Stimulated activated CD4-positive, alpha-beta T cell treated with anti-CD3 and anti-CD28 coated beads, Interleukin-12 subunit alpha, Interleukin-12 subunit beta, amount 100 ng/mL, for 48 hours (primary cell): Measurements from ENCODE around the gene TNNI2.

Experiments used
- DNase-seq, 3 donors: peaks; one replicate each; pipeline ENCODE4 v3.0.0-alpha.2; 2020; ENCODE audit warnings: low read depth in 2 of 3, low spot score in 1 of 3

The TNNI2 gene

DNA sequence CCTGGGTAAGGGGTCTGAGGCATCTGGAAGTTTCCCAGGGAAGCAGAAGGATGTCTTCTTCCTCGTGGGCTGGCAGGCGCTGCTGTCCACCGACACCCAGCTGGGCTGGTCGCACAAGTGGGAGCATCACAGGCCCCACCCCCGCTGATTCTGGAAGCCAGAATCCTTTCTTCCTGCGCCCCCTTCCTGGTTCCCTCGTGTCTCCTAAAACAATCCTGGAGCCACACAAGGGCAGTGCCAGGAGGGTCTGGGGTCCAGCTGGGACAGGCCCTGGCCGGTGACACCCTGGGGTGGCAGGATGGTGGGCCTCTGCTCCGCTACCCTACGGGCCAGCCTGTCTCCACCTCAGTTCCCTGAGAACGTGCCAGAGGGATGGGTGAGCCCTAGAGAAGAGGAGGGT is 18.3 kb downstream of the TNNI2 start:
- DNase-seq = no peak

DNA sequence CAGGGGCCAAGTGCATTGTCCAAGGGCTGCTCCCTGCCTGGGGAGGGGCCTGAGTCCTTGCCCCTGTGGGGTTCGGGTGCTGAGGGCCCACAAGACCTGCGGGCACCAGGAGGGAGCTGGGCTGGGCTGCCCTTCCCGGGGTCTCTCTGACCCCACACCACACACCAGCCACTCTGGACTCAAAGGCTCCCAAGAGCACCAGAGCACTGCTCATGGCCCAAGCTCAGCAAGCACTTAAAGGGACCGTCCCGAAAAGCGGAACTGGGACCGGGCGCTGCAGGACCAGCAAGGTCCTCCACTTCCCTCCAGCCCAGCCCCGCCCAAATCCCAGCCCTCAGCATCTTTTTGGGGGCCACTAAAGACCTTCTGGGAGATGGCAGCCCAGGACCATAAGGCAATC is 19.4 kb downstream of the TNNI2 start:
- no peak for DNase-seq

DNA sequence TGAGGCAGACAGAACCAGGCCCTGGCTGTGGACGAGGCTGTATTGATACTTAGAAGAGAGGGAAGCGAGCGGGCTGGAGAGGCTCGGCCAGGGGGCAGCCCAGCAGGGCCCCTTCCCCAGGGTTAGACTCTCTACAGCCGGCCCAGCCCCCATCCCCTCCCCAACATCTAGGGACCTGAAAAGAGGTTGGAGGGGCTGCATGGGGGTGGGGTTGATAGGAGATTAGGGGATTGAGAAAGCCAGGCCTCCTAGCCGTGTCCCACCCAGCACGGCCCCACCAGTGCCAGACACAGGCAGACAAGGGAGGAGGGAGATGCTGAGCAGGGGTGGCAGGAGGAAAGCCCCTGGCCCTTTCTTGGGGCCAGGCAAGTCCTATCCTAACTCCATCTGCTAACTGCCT is 19.8 kb downstream of the TNNI2 start:
- DNase-seq = no peak

DNA sequence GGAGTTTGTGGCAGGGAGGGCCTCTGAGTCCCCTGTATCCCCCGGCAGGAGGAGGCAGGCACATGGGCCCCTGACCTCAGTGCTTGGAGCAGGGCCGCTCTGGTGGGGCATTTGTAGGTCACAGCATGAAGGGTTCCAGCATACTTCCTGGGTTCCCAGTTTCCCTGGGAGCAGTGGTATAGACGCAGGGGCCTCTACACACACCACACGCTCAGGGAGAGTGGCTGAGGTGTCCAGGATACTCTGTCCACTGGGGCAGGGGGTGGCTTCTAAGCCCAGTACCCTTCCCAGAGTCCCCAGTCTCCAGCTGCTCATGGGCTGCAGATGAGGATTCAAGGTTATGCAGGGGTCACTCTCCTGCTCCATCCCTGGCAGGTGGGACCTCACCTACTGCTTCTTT is 20.2 kb downstream of the TNNI2 start:
- DNase-seq = no peak

DNA sequence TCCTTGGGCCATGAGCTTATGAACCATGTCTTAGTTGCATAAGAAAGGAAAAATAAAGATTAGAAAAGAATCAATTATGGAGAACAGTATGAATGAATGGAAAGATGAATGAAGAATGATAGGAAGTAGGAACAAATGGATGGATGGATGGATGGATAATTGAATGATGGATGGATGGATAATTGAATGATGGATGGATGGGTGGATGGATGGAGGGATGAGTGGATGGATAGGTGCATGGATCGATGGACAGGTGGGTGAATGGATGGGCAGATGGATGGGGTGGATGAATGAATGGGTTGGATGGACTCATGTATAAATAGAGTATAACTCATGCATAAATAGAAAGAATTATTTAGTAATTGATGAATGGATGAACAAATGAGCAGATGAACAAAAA is 21.3 kb downstream of the TNNI2 start:
- no peak for DNase-seq

DNA sequence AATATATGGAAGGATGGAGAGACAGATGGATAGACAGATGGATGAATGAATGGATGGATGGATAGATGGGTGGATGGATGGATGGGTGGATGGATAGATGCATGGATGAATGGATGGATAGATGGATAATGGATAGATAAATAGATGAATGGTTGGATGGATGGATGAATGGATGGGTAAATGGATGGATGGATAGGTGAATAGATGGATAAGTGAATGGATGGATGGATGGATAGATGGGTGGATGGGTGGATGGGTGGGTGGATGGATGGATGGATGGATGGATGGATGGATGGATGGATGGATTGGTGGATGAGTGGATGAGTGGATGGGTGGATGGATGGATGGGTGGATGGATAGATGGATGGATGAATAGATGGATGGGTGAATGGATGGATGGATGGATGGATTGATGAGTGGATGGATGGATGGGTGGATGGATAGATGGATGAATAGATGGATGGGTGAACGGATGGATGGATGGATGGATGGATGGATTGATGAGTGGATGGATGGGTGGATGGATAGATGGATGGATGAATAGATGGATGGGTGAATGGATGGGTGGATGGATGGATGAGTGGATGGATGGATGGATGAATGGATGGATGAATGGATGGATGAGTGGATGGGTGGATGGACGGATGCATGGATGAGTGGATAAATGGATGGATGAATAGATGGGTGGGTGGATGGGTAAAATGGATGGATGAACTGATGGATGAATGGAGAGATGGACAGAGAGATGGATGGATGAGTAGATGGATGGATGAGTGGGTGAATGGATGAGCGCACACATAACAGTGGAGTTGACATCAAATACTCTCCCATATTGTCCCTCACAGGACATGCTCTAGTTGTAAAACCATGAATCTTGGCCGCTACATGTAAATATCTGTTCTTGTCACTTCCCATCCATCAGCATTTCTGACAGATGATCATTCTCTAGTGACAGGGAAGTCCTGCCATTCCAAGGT is 22.9 kb downstream of the TNNI2 start:
- DNase-seq = no peak

DNA sequence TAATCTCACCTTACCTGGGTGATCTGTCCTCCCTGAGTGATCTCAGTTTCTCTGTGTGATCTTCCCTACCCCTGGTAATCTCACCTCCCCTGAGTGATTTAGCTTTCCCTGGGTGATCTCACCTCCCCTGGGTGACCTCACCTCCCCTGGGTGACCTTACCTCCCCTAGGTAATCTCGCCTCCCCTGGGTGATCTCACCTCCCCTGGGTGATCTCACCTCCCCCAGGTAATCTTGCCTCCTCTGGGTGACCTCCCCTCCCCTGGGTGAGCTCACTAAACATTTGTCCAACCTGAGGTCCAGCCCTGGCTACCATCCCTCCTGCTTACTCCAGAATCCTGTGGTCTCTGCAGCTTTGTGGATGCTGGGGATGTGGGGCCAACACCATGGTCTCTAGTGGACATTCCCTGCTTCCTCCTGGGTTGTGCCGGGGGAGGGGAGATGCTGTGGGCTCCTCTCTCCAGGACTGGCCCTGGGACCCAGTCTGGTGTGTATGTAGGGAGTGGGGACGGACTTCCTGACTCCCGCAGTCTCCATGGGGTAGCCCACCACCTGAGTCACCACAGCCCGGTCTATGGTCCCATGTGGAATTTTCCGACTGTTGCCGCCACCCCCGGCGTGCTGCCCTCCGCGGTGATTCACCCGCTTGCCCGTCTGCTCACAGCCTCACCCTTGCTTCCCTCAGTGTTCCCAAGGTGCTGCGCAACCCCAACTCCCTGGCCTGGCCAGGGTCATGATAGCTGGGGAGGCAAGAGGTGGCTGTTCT is 24.0 kb downstream of the TNNI2 start:
- no peak for DNase-seq

DNA sequence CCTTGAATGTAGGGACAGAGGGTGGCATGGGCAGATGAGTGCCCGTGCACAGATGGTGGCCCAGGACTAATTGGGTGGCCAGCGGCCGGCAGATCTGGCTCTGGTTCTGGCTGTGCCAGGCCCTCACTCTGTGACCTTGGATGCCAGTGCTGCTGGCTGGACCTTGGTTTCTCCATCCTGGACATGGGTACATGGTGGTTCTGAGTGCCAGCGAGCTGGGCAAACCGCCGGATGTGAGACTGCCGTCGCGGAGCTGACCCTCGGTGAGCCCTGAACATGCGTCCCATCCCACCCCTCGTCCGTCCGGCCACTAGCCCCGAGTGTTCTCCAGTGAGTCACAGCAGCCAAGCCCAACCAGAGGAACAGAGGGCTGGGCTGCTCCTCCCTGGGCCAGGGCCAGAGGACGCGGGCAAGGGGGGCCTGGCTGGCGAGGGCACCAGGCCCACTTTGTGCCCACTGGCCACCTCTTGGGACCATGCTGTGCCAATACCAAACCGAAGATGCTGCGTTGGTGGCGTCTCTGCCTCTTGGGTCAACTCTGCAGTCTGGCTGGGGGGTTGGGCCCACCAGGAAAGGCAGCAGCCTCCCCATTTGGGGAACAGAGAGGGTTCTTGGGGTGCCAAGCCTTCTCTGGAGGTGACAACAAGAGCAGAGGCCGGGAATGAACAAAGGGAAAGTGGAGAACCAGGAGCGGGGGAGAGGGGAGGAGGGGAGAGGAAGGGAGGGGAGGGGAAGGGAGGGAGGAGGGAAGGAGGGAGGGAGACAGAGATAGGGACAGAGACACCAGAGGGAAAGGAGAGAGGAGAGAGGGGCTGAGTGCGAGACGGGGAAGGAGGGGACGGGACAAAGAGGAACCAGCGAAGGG is 24.8 kb downstream of the TNNI2 start:
- DNase-seq = no peak

DNA sequence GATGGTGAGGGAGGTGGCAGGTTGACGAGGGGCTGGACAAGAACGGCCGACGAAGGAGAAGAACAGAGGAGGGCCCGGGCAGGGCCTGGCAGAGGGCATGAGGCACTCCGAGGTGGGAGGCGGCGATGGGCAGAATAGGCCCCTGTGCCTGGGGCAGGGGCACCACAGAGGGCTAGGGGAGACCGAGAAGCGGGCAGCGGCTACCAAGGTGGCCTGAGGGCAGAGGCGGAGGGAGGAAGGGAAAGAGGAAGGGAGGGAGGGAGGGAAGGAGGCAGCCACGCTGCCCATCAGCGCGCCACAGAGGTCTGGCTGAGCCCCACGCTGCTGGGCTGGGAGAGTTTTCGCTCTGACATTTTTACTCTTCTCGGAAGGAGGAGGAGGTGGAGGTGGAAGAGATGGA is 25.4 kb downstream of the TNNI2 start:
- DNase-seq = no peak

DNA sequence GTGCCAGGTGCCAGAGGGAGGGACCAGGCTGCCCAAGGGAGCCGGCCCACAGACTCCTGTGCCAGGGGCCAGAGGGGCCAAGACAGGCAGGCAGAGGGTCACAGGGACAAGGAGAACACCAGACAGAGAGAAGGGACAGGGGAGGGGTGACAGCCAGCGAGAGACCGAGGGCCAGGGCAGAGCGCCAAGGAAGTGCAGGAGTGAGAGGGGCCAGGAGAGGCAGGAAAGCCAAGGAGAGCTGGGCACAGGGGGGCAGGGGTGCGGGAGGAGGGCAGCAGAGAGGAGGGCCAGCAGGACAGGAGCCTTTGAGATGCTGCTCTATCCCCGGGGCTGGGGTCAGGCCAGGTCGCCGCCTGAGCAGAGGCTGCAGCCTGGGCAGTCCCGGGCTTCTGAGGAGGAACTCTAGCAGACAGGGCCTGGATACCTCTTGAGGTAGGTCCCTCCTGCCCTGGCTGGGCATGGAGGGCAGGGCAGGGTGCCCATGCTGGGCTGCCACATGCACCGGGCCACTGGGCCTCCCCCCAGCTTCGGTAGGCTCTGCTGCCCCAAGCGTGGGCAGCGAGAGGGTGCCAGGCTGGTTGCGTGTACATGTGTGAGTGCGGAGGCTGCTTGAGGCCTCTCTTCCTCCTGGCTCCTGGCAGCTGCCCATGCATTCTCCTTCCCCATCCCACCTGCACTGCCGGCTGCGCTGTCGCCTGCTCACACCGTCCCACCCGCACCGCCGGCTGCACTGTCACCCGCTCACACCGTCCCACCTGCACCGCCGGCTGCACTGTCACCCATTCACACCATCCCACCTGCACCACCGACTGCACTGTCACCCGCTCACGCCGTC is 26.3 kb downstream of the TNNI2 start:
- DNase-seq = no peak

DNA sequence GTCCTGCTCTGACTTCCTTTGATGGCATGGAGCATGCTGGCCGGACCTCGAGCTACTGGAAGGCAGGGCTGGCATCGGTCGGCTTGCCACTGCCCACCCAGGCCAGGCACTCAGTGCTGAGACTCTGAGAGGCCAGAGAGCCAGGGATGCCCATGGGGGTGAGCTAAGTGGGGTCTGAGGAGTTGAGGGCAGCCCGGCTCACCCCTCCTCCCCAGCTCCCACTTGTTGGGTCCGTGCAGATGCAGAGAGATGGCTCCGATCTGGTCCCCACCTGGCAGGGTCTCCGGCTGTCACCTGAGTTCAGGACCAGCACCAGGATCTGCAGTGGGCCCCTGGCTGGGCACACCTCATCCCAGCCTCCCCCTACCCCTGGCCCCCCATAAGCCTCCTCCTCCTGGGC is 27.4 kb downstream of the TNNI2 start:
- DNase-seq = no peak

DNA sequence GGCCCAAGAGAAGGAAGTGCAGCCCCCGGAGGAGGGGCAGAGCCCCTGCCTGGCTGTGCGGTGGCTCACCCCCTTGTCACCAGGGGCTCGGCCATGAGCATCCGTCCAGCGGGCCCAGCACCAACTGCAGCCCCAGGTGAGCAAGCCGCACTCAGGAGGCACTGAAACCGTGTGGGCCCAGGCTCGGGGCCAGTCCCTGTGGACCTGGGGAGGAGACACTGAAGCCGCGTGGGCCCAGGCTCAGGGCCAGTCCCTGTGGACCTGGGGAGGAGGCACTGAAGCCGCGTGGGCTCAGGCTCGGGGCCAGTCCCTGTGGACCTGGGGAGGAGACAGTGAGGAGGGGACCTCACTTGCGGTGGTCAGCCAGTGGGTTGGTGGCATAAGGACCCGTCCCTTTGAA is 28.0 kb downstream of the TNNI2 start:
- no peak for DNase-seq

DNA sequence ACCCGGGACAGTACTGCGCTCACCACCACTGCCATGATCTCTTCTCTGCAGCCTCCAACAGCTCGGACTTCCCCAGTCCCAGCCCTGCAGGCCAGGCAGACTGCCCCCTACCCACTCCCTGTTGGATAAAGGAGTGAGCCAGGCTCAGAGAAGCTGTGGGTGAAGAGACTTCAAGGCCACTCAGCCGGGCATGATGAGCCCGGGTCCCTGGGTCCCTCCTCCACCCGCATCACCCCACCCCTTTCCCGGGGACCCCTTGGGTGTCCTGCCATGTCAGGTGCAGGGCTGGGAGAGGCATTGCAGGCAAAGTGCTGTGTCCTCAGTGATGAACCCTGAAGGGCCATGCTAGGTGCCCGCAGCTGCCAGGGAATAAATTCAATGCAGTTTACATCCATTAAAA is 28.6 kb downstream of the TNNI2 start:
- DNase-seq = no peak

DNA sequence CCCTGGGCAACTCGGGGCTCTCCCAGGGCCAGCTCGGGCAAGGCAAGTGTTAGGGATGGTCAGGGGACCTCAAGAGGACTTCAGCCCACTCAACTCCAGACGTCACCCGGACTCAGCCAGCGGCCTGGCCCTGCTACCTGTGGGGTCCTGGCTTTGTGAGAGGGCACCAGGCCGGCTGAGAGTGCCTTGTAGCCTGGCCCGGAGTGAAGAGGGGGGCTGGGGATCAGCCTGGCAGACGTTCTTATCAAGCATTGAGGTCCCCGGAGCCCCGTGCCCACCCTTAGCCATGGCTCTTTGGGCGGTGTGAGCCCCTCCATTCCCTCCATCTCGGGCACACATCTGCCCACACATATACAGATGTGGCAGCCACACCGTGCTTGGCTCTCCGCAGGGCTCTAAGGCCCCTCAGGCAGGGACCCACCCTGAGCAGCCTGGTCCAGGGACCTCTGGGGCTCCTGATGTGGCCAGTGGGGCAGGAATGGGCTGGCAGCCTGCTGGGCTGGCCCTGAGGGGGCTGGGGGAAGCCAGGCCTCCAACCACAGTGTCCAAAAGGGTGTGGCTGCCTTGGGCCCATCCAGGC is 29.4 kb downstream of the TNNI2 start:
- no peak for DNase-seq

DNA sequence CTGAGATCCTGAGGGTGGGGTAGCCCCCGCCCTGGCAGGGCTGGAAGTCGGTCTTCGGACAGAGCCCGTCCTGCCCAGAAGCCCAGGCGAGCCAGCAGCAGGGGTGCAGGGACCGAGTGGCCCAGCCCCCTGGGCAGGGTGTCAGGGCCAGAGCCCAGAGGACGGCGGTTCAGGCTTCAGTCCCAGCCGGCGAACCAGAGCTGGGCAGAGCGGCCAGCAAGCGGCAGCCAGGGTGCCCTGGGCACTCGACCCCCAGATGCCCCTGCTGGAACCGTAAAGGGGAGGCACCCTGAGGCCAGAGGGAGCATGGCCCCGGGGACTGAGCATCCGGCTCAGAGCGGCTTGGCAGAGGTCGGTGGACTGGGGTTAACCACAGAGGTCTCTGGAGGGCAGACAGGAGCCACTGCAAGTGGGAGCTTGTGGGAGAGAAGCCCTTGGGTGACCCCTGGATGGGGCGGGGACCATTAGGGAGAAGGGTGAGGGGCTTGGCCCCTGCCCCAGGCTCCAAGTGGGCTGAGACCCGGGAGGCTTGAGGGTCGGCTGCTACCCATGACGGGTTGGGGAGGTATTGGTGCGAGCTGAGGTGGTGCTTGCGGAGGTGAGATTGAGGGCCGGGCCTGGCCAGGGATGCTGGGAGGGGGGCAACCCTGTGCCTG is 30.0 kb downstream of the TNNI2 start:
- DNase-seq = no peak

DNA sequence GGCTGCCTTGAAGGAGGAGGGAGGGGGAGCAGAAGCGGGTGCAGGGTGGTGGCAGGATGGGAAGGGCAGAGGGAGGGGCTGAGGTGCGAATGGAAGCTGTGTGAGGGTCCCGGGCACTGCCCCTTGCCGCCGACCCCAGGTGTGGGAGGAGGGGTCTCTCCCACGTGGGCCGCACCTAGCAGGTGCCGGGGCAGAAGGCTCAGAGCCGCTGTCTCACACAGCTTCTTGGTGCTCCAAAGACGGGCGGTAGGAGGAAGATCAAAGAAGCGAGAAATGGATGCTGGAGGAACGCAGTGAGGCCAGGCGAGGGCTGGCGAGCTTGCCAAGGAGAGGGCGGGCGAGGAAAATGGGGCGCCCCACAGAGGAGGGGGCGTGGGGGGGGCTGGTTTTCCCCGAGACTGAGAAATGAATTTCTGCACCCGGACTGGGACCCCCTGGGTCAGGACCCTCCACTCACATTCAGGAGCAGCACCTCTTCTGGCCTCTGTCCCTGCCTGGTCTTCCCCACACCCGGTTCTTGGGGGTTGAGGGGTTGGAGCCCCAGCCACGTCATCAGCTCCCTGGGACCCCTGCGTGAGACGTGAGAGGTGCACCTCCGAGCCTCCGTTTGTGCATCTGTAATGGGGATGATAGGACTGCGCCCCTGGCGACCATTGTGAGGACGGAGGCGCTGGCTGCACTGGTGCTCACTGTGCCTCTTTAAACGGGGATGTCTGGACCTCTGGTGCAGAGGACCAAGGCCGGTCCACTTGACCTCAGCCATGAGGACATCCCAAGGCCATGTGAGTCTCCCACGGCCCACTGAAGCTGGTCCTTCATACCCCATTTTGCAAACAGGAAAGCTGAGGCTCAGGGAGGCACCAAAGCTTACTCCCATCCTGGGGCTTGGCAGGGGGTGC is 30.9 kb downstream of the TNNI2 start:
- DNase-seq = no peak

DNA sequence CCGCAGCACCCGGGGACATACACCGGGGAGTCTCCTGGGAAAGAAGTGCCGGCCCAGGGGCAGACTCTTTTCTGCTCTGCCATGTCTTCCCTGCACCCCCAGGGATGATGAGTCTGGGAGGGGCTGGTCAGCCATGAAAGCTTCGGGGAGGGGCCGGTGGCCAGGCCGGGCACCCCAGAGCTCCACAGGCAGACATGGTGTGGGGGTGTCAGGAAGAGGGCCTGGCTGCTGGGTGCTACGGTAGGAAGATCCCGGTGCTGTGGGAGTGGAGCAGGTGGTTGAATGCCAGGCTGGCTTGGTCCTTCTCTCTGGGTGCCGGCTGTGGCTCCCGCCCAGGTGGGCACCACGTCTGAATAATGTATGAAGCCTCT is 31.5 kb downstream of the TNNI2 start:
- no peak for DNase-seq

DNA sequence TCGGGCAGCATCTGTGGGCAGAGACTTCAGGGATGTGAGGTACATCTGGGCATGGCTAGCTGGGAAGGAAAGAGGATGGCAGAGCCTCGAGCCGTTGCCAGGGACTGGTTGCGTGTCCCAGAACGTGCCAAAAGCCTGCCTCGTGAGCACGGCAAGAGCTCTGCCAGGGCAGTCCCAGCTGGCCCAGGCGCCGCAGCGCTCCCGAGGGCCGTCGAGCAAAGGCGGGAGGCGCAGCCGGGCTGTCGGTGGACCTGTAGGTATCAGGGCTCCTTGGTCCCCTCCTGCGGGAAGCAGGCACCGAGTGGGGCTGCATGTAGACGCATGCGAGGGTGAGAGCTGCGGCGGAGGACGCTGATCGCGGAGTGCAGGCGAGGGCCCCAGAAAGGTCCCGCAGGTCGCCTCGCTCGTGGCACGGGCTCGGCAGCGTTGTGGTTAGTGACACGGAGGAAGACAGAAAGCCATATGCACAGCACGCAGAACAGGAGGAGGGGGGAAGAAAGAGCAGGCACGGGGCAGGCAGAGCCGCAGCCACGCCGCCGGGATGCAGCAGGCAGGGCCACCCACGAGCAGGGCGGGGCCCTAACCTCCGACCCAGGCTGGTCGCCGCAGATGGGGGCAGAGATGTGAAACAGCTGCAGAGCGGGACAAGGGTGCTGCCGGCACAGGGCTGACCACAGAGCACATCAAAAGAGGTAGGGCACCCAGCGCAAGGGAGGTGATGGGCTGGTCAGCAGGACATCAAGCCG is 32.1 kb downstream of the TNNI2 start:
- DNase-seq = no peak
